ENCODE measurements around the gene KIAA1191.

- TF ChIP-seq CTCF (IDR thresholded peaks at IDR 0.05 in 4 of 5, conservative IDR thresholded peaks at IDR 0.05 in 1 of 5) (no peak), POLR2A (IDR thresholded peaks at IDR 0.05) (no peak)
Observed at GRCh38 chr5:176381423-176381822, 19.9 kb upstream of the KIAA1191 start.

Measured in gastrocnemius medialis (tissue), 4 donors.